Hematopoietic multipotent progenitor cell (in vitro differentiated cells): ENCODE measurements around the gene SKIC2. TPM values are rescaled to one million over a fixed set of nuclear protein-coding genes. Genes with fewer than 3 reads are reported as not detected.

Experiments used
- DNase-seq, 3 donors: peaks; one replicate each; pipeline ENCODE4 v3.0.0-alpha.2; 2011 to 2015; ENCODE audit warnings: low read depth in 2 of 3, low spot score in 2 of 3
- total RNA-seq: library from RNA; depleted of rRNA; stranded (reverse); fragments of >200 nt; gene quantifications from one replicate; pipeline ENCODE4 v1.2.3, GENCODE V29; 2012

The SKIC2 gene
- total RNA-seq, 1 donor = 62.7 TPM

GRCh38 chr6:31945154-31945506 is 13.8 kb upstream of the SKIC2 start:
- no peak for DNase-seq

GRCh38 chr6:31945507-31946369 is 13.2 kb upstream of the SKIC2 start, which contains the start of gene CFB:
Gene CFB (plus strand): TSS chr6:31946095. CDS start chr6:31946222, 127 bp downstream.
- peak in 1 of 3 donors; percentile 30 for DNase-seq

GRCh38 chr6:31946370-31946885 is 12.5 kb upstream of the SKIC2 start:
- no peak for DNase-seq

- DNase-seq = no peak
Observed at GRCh38 chr6:31947070-31947675, 11.8 kb upstream of the SKIC2 start.

GRCh38 chr6:31947864-31948263 is 11.1 kb upstream of the SKIC2 start:
- DNase-seq = no peak

GRCh38 chr6:31948306-31948705 is 10.7 kb upstream of the SKIC2 start:
- DNase-seq = no peak

GRCh38 chr6:31948753-31949413 is 10.1 kb upstream of the SKIC2 start:
- no peak for DNase-seq

GRCh38 chr6:31949926-31950548 is 8.9 kb upstream of the SKIC2 start:
- DNase-seq = no peak

GRCh38 chr6:31952140-31952805 is 6.7 kb upstream of the SKIC2 start:
- peak in 2 of 3 donors; percentile 40 to 60 for DNase-seq

- no peak for DNase-seq
Observed at GRCh38 chr6:31952890-31953289, 6.1 kb upstream of the SKIC2 start.

GRCh38 chr6:31954511-31954910 is 4.5 kb upstream of the SKIC2 start:
- no peak for DNase-seq

- no peak for DNase-seq
Observed at GRCh38 chr6:31956796-31957195, 2.2 kb upstream of the SKIC2 start.

- DNase-seq = no peak
Observed at GRCh38 chr6:31958412-31958740, 599 bp upstream of the SKIC2 start.

- no peak for DNase-seq
Observed at GRCh38 chr6:31961616-31962015, 2.6 kb downstream of the SKIC2 start.

GRCh38 chr6:31963921-31964320 is 4.9 kb downstream of the SKIC2 start:
- no peak for DNase-seq

GRCh38 chr6:31965700-31966099 is 6.7 kb downstream of the SKIC2 start:
- no peak for DNase-seq

GRCh38 chr6:31966506-31966905 is 7.5 kb downstream of the SKIC2 start:
- no peak for DNase-seq

- no peak for DNase-seq
Observed at GRCh38 chr6:31966997-31967925, 8.3 kb downstream of the SKIC2 start.

- DNase-seq = no peak
Observed at GRCh38 chr6:31967926-31968320, 8.9 kb downstream of the SKIC2 start.

- no peak for DNase-seq
Observed at GRCh38 chr6:31968326-31968725, 9.4 kb downstream of the SKIC2 start.
